T-cell (primary cell): Measurements from ENCODE around the gene COQ9. TPM values are rescaled to one million over a fixed set of nuclear protein-coding genes. Genes with fewer than 3 reads are reported as not detected.

ENCODE experiments used
- ATAC-seq, 4 experiments: fragments of 200-7000 bp in 3 of 4; fragments of 150-1000 bp in 1 of 4; cut with Tn5 transposase; replicated peaks in 1 of 4; 1 replicate in 3 of 4; 2 replicates in 1 of 4; pipeline ENCODE4 v1.10.0; 2021; ENCODE audit warnings: moderate library complexity in 3 of 4, mild to moderate bottlenecking in 2 of 4, moderate number of reproducible peaks in 1 of 4
- CTCF ChIA-PET, 2 donors: fragments of 300-600 bp; sonication (Branson Sonifier 250); formaldehyde crosslinking; loops; one replicate each; lab custom pipeline; 2022; ENCODE audit warnings: antibody characterized with exemption in 2 of 2; lab: Charles Lee
- POLR2A ChIA-PET, 2 donors: fragments of 300-600 bp; sonication (Branson Sonifier 250); formaldehyde crosslinking; loops; one replicate each; lab custom pipeline; 2022; ENCODE audit warnings: antibody characterized with exemption in 2 of 2; lab: Charles Lee
- DNase-seq, 35 experiments: peaks; one replicate each; pipeline versions ENCODE4 v3.0.0 to v3.0.0-alpha.2; 2013 to 2023
- H3K27ac ChIP-seq: one replicate; pipeline ENCODE4 v1.5.1; 2013; ENCODE audit warnings: low read length
- H3K27me3 ChIP-seq, 2 experiments: replicated peaks in 1 of 2; 1 replicate in 1 of 2; 2 replicates in 1 of 2; pipeline versions ENCODE4 v1.6.1 to v1.7.0; 2013; ENCODE audit warnings: low read length in 1 of 2, mixed read lengths in 1 of 2; ENCODE audit not compliant: control insufficient read depth in 2 of 2, insufficient read depth in 2 of 2; ENCODE audit errors: extremely low read depth in 1 of 2
- H3K36me3 ChIP-seq, 2 donors: 1 replicate in 1 of 2; 2 replicates in 1 of 2; pipeline versions ENCODE4 v1.6.1 to v1.7.0; 2013; ENCODE audit warnings: low read length in 1 of 2; ENCODE audit not compliant: control insufficient read depth in 2 of 2, insufficient read depth in 1 of 2; ENCODE audit errors: extremely low read depth in 1 of 2
- H3K4me1 ChIP-seq, 2 experiments: 1 replicate in 1 of 2; 2 replicates in 1 of 2; pipeline versions ENCODE4 v1.6.1 to v1.7.0; 2013; ENCODE audit warnings: low read length in 2 of 2, mixed read lengths in 1 of 2; ENCODE audit not compliant: insufficient read depth in 2 of 2, control insufficient read depth in 1 of 2; ENCODE audit errors: extremely low read depth in 1 of 2
- H3K4me3 ChIP-seq, 2 donors: 1 replicate in 1 of 2; 2 replicates in 1 of 2; pipeline versions ENCODE4 v1.5.1 to v1.7.0; 2013; ENCODE audit warnings: mild to moderate bottlenecking in 2 of 2, low read length in 1 of 2, moderate library complexity in 1 of 2; ENCODE audit not compliant: control insufficient read depth in 1 of 2; ENCODE audit errors: extremely low read depth in 1 of 2
- H3K9me3 ChIP-seq: 2 replicates; pipeline ENCODE4 v1.7.0; 2013
- H3K27ac Mint-ChIP-seq, 2 donors: one replicate each; pipeline ENCODE4 v1.8.0; 2020 to 2021; ENCODE audit warnings: mild to moderate bottlenecking in 2 of 2, mixed read lengths in 2 of 2
- H3K27me3 Mint-ChIP-seq, 2 donors: one replicate each; pipeline ENCODE4 v1.8.0; 2021 to 2022; ENCODE audit warnings: mixed read lengths in 2 of 2
- H3K36me3 Mint-ChIP-seq: one replicate; pipeline ENCODE4 v1.8.0; 2021; ENCODE audit warnings: mixed read lengths
- H3K4me1 Mint-ChIP-seq, 3 donors: one replicate each; pipeline ENCODE4 v1.8.0; 2020 to 2022; ENCODE audit warnings: mixed read lengths in 3 of 3, mild to moderate bottlenecking in 1 of 3
- H3K4me3 Mint-ChIP-seq, 3 donors: one replicate each; pipeline ENCODE4 v1.8.0; 2020 to 2022; ENCODE audit warnings: mild to moderate bottlenecking in 3 of 3, mixed read lengths in 3 of 3, moderate library complexity in 3 of 3
- H3K9me3 Mint-ChIP-seq, 3 donors: one replicate each; pipeline ENCODE4 v1.8.0; 2020 to 2022; ENCODE audit warnings: mixed read lengths in 3 of 3
- WGBS: methylation state at CpG from one replicate; pipeline ENCODE4 v1.1.5; 2013; ENCODE audit warnings: missing lambda C conversion rate; ENCODE audit not compliant: insufficient coverage; 5-methylcytosine and 5-hydroxymethylcytosine counted together
- total RNA-seq, 35 experiments: library from RNA in 6 of 35; stranded (reverse) in 6 of 35; fragments of 120-200 nt in 1 of 35; gene quantifications; one replicate each; pipeline versions ENCODE4 v1.2.1 to v1.2.4 and lab custom pipeline; 2013 to 2026

The COQ9 gene
- total RNA-seq, 5 donors from 2014 or later (not counting 1 experiment from before 2014, with no cell fraction given): 18.0 to 35.3 (median 34.2) TPM

DNA sequence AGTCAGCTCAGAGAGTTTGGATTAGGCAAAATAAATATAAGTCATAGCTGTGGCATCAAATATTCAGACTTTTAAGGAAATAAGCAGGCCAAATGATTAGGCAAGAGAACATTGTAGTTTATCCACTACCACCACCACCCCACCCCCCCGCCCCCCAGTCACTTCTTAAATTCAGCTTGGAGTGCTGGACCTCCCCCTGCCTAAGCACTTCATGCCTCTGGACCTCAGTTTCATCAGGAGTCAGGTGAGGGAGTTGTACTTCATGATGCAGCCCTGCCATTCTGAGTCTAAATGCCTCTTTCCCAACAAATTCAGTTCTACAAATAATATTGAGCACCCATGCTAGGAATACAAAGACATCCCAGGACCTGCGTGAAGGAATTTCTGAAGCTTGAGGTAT lies 17.2 kb downstream of the COQ9 start:
- Histone ChIP-seq H3K4me3 (no peak overlapping the region), H3K4me1 (peaks cover 6 to 19% of the 10 kb centered on the region in 2 experiments), H3K27me3 (no peaks in the 10 kb centered on the region), H3K36me3 (peaks cover 6 to 64% of the 10 kb centered on the region in 2 donors), H3K27ac (no peak overlapping the region), H3K9me3 (no peaks in the 10 kb centered on the region)
- ATAC-seq (no peak), DNase-seq (no peak)
- WGBS: no CpG with 5 or more reads among the region's 2 CpGs
- Mint-ChIP-seq H3K27me3 (no peaks in the 10 kb centered on the region), H3K27ac (peak overlapping the region in 1 of 2 donors; percentile 76), H3K9me3 (no peaks in the 10 kb centered on the region), H3K36me3 (peaks cover 51% of the 10 kb centered on the region), H3K4me3 (peak overlapping the region; percentile 90 to 100 (median 100)), H3K4me1 (peaks cover 38 to 48% (median 45%) of the 10 kb centered on the region in 3 donors)
- ChIA-PET CTCF (interaction anchor here in 1 of 2 donors (0.5 kb wide), 1 partner anchor 17 kb away, joined by 3 read pairs; the partner anchor contains the start of gene COQ9), POLR2A (no interaction called here)

DNA sequence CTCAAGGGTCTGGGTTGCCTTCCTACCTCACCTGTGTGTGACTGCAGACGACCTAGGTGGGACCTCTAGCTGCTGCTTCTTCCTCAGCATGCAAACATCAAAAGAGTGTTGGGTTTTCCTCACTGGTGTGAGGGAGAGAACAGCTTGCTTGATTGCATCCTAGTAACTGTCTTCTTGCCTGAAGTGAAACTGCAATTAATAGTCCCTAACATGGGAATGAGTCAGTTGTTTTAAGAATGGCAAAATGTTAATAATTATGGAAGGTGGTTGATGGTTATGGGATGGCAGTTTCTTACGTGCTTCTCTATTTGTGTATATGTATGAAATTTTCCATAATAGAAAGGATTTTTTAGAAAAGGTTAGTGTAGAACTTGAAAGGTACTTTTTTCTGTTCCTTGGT lies 21.1 kb downstream of the COQ9 start:
- Mint-ChIP-seq H3K36me3 (peaks cover 53% of the 10 kb centered on the region), H3K4me1 (peaks cover 26 to 45% (median 31%) of the 10 kb centered on the region in 3 donors), H3K27me3 (no peaks in the 10 kb centered on the region), H3K27ac (no peak overlapping the region), H3K9me3 (no peaks in the 10 kb centered on the region), H3K4me3 (no peak overlapping the region)
- ChIA-PET POLR2A (no interaction called here), CTCF (no interaction called here)
- DNase-seq (no peak), ATAC-seq (no peak)
- H3K4me3 ChIP-seq: no peak overlapping the region
- H3K36me3 ChIP-seq: peaks cover 19 to 89% of the 10 kb centered on the region in 2 donors
- WGBS: no CpG with 5 or more reads among the region's 2 CpGs
- H3K27ac ChIP-seq: no peak overlapping the region
- H3K27me3 ChIP-seq: no peaks in the 10 kb centered on the region
- no peaks in the 10 kb centered on the region for H3K9me3 ChIP-seq
- H3K4me1 ChIP-seq: peaks cover 5 to 17% of the 10 kb centered on the region in 2 experiments

DNA sequence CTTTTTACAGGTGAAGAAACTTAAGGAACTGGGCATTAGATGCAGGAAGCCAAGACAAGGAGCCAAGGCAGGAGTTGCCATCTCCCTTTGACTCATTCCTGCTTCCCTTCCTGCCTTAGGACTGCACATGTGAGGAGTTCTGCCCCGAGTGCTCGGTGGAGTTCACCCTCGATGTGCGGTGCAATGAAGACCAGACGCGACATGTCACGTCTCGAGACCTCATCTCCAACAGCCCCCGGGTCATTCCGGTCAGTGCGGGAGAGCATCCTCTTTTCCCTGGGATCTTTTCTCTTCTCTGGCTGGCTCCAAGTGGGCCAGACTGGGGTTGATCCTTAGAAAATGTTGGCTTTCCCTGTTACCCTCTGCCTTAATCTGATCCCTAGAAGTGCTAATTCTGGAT lies 21.8 kb downstream of the COQ9 start:
- no peaks in the 10 kb centered on the region for H3K27me3 Mint-ChIP-seq
- peaks cover 52% of the 10 kb centered on the region for H3K36me3 Mint-ChIP-seq
- H3K27ac ChIP-seq: no peak overlapping the region
- ATAC-seq: no peak
- no peaks in the 10 kb centered on the region for H3K9me3 Mint-ChIP-seq
- H3K4me1 ChIP-seq: peaks cover 4 to 10% of the 10 kb centered on the region in 2 experiments
- H3K9me3 ChIP-seq: no peaks in the 10 kb centered on the region
- H3K4me1 Mint-ChIP-seq: peaks cover 19 to 38% (median 24%) of the 10 kb centered on the region in 3 donors
- no peak overlapping the region for H3K27ac Mint-ChIP-seq
- peaks cover 19 to 86% of the 10 kb centered on the region in 2 donors for H3K36me3 ChIP-seq
- ChIA-PET POLR2A (no interaction called here), CTCF (interaction anchor here in 1 of 2 donors (0.6 kb wide), 1 partner anchor 176 kb away, joined by 3 read pairs; no protein-coding TSS in a partner anchor)
- 98% methylated on average over 8 of the region's 11 CpGs for WGBS
- H3K4me3 ChIP-seq: no peak overlapping the region
- no peak for DNase-seq
- H3K4me3 Mint-ChIP-seq: no peak overlapping the region
- no peaks in the 10 kb centered on the region for H3K27me3 ChIP-seq

DNA sequence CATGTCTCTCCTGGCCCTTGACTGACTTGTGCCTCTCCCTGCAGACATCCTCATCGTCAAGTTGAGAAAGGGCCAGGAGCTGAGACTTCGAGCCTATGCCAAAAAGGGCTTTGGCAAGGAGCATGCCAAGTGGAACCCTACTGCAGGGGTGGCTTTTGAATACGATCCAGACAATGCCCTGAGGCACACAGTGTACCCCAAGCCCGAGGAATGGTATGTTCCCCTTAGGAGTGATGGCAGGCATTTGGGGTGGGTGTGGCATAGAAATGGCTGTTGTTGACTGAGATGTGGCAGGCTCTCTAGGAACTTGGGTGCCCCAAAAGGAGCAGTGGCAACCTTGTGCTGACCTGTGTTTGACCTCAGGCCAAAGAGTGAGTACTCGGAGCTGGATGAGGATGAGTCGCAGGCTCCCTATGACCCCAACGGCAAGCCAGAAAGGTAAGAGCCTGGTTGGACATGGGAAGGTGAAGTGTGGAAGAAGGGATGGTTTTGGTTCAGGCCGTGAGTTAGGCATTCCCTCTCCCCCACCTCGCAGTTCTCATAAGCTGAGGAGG lies 22.7 kb downstream of the COQ9 start:
- no peak overlapping the region for H3K4me3 Mint-ChIP-seq
- H3K36me3 ChIP-seq: peaks cover 19 to 77% of the 10 kb centered on the region in 2 donors
- ATAC-seq (no peak), DNase-seq (no peak)
- H3K4me3 ChIP-seq: no peak overlapping the region
- POLR2A ChIA-PET: no interaction called here
- peaks cover 46% of the 10 kb centered on the region for H3K36me3 Mint-ChIP-seq
- no peak overlapping the region for H3K27ac ChIP-seq
- H3K4me1 ChIP-seq: peaks cover 4% of the 10 kb centered on the region in 2 experiments
- H3K9me3 Mint-ChIP-seq: no peaks in the 10 kb centered on the region
- WGBS: 91% methylated on average over 5 of the region's 9 CpGs
- peaks cover 11 to 29% (median 18%) of the 10 kb centered on the region in 3 donors for H3K4me1 Mint-ChIP-seq
- CTCF ChIA-PET: no interaction called here
- H3K27ac Mint-ChIP-seq: no peak overlapping the region
- no peaks in the 10 kb centered on the region for H3K27me3 Mint-ChIP-seq
- no peaks in the 10 kb centered on the region for H3K27me3 ChIP-seq
- no peaks in the 10 kb centered on the region for H3K9me3 ChIP-seq

DNA sequence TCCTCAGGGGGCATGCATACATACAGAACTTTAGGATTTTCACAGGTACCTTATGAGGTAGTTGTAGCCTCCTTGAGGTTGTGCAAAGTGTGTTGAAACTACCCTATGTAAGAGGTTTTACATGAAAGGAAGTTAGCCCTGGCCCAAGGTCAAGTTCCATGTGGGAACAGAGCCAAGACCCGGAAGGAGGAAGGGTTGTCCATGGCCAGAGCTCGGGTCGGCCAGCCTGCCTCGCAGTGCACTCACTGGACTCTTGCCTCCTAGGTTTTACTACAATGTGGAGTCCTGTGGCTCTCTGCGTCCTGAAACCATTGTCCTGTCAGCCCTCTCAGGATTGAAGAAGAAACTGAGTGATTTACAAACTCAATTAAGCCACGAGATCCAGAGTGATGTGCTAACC lies 23.4 kb downstream of the COQ9 start:
- Mint-ChIP-seq H3K27ac (no peak overlapping the region), H3K9me3 (no peaks in the 10 kb centered on the region), H3K4me1 (peaks cover 4 to 27% (median 11%) of the 10 kb centered on the region in 3 donors), H3K36me3 (peaks cover 43% of the 10 kb centered on the region), H3K27me3 (no peaks in the 10 kb centered on the region), H3K4me3 (no peak overlapping the region)
- DNase-seq: no peak
- Histone ChIP-seq H3K36me3 (peaks cover 19 to 70% of the 10 kb centered on the region in 2 donors), H3K27me3 (no peaks in the 10 kb centered on the region), H3K4me3 (no peak overlapping the region), H3K27ac (no peak overlapping the region), H3K4me1 (peaks cover 2 to 9% of the 10 kb centered on the region in 2 experiments), H3K9me3 (no peaks in the 10 kb centered on the region)
- ChIA-PET POLR2A (no interaction called here), CTCF (interaction anchor here in 1 of 2 donors (0.9 kb wide), 1 partner anchor 14 kb away, joined by 4 read pairs; no protein-coding TSS in a partner anchor)
- 94% methylated on average over 5 of the region's 6 CpGs for WGBS
- no peak for ATAC-seq

DNA sequence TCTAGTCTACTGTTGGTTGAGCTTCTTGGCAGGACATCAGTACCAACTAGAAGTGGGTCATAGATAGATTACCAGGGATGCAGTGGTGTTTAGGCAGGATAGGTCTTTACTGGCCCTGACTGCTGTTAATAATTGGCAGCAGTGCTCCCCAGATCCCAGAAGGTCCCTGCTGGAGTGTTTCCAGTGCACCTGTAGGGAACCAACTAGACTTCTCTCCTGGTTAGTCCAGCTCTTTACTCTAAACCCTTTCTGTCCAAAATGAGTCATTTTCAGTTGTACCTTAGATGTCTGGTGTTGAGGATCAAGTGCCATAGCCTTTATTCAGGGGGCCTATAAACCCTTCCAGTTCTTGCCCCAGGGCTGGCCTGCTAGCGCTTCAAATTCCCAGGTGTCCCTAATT lies 23.9 kb downstream of the COQ9 start:
- H3K4me1 Mint-ChIP-seq: peaks cover 5 to 27% (median 9%) of the 10 kb centered on the region in 3 donors
- DNase-seq (no peak), ATAC-seq (no peak)
- ChIA-PET POLR2A (no interaction called here), CTCF (interaction anchor here in 1 of 2 donors (0.9 kb wide), 1 partner anchor 13 kb away, joined by 4 read pairs; no protein-coding TSS in a partner anchor)
- no peaks in the 10 kb centered on the region for H3K27me3 Mint-ChIP-seq
- H3K27ac Mint-ChIP-seq: no peak overlapping the region
- H3K4me3 Mint-ChIP-seq: no peak overlapping the region
- Histone ChIP-seq H3K27ac (no peak overlapping the region), H3K4me1 (peaks cover 3 to 14% of the 10 kb centered on the region in 2 experiments), H3K36me3 (peaks cover 19 to 65% of the 10 kb centered on the region in 2 donors), H3K4me3 (no peak overlapping the region), H3K9me3 (no peaks in the 10 kb centered on the region), H3K27me3 (no peaks in the 10 kb centered on the region)
- no peaks in the 10 kb centered on the region for H3K9me3 Mint-ChIP-seq
- no CpG with 5 or more reads among the region's 1 CpG for WGBS
- peaks cover 40% of the 10 kb centered on the region for H3K36me3 Mint-ChIP-seq
